Measurements from ENCODE around the gene NBPF1.
"Not testable (repeated sequence)": the region's sequence is repeated elsewhere in the genome, so short reads cannot be mapped to it uniquely, and the experiment has no call there.

The NBPF1 gene

GRCh38 chr1:16621681-16622315 is 8.4 kb upstream of the NBPF1 start:
- not testable (repeated sequence) for DNase-seq (ENCODE audit: low read depth in 2 of 2)

GRCh38 chr1:16621300-16621658 is 7.9 kb upstream of the NBPF1 start:
- no peak for DNase-seq (ENCODE audit: low read depth in 2 of 2)

- not testable (repeated sequence) for DNase-seq (ENCODE audit: low read depth in 2 of 2)
Observed at GRCh38 chr1:16619803-16620501, 6.6 kb upstream of the NBPF1 start.

GRCh38 chr1:16618719-16619118 is 5.4 kb upstream of the NBPF1 start:
- DNase-seq (ENCODE audit: low read depth in 2 of 2), result no peak

- no peak for DNase-seq (ENCODE audit: low read depth in 2 of 2)
Observed at GRCh38 chr1:16617778-16618580, 4.6 kb upstream of the NBPF1 start.

- DNase-seq (ENCODE audit: low read depth in 2 of 2), result no peak
Observed at GRCh38 chr1:16617114-16617631, 3.8 kb upstream of the NBPF1 start.

GRCh38 chr1:16615253-16616252 is 2.2 kb upstream of the NBPF1 start:
- no peak for DNase-seq (ENCODE audit: low read depth in 2 of 2)

- DNase-seq (ENCODE audit: low read depth in 2 of 2), result no peak
Observed at GRCh38 chr1:16614361-16615252, 1.2 kb upstream of the NBPF1 start.

GRCh38 chr1:16612332-16613172 is 812 bp downstream of the NBPF1 start:
- peak in 1 of 2 donors; percentile 34 for DNase-seq (ENCODE audit: low read depth in 2 of 2)

GRCh38 chr1:16611981-16612331 is 1.4 kb downstream of the NBPF1 start:
- not testable (repeated sequence) for DNase-seq (ENCODE audit: low read depth in 2 of 2)

- not testable (repeated sequence) for DNase-seq (ENCODE audit: low read depth in 2 of 2)
Observed at GRCh38 chr1:16611164-16611563, 2.2 kb downstream of the NBPF1 start.

- DNase-seq (ENCODE audit: low read depth in 2 of 2), result not testable (repeated sequence)
Observed at GRCh38 chr1:16610553-16610952, 2.8 kb downstream of the NBPF1 start.

GRCh38 chr1:16609761-16610160 is 3.6 kb downstream of the NBPF1 start:
- DNase-seq (ENCODE audit: low read depth in 2 of 2), result not testable (repeated sequence)

- no peak for DNase-seq (ENCODE audit: low read depth in 2 of 2)
Observed at GRCh38 chr1:16608838-16609560, 4.4 kb downstream of the NBPF1 start.

- DNase-seq (ENCODE audit: low read depth in 2 of 2), result not testable (repeated sequence)
Observed at GRCh38 chr1:16607853-16608815, 5.2 kb downstream of the NBPF1 start.

GRCh38 chr1:16607433-16607851 is 5.9 kb downstream of the NBPF1 start:
- no peak for DNase-seq (ENCODE audit: low read depth in 2 of 2)

GRCh38 chr1:16606666-16607432 is 6.5 kb downstream of the NBPF1 start:
- DNase-seq (ENCODE audit: low read depth in 2 of 2), result not testable (repeated sequence)

Measured in stimulated activated CD4-positive, alpha-beta T cell treated with anti-CD3 and anti-CD28 coated beads, Interleukin-15, amount 100 ng/mL, for 48 hours (primary cell).